RCC 7860 (cell line): ENCODE data around the gene SVEP1.
"Not testable (repeated sequence)": the region's sequence is repeated elsewhere in the genome, so short reads cannot be mapped to it uniquely, and the experiment has no call there.

ENCODE experiments used
- DNase-seq: peaks from one replicate; pipeline ENCODE4 v3.0.0-alpha.2; 2015; ENCODE audit warnings: low spot score
- FAIRE-seq: peaks from 2 replicates; lab custom pipeline; 2012; peaks lifted over from hg19 to GRCh38; lab: Jason Lieb, UNC

Gene SVEP1

DNA sequence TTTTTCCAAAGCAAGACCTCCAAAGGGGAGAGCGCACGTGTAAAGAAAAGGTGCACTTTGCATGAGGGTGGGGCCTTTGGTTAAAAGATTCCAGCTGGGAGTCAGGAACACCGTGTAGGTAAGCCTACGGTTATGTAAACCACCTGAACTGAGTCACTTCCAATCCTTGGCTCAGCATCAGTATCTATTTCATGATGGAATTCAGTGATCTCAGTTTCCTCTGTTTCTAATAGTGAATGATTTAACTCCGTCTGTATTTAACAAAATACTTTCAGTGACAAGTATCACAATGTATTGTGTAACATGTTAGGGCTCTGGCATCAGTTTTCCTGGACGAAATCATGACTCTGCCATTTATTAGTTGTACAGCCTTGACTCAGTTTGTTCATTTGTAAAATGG is 1.3 kb upstream of the SVEP1 start:
- FAIRE-seq: no peak

DNA sequence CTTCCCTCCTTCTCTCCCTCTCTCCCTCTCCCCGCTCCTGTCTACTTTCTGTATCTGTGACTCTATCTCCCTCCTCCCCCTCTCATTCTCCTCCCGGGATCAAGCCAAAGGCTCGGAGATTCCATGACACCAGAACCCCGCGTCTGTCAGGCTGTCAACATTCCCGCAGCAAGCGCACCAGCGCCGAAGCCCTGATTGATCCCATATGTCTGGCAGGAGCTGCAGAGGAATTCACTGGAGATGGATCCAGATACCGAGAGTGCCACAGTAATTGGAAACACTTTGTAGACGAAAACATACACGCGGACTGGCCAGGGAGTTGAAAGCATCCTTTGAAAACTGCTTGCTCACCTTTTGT is 300 bp upstream of the SVEP1 start:
- DNase-seq (no peak), FAIRE-seq (no peak)

More for the DNA sequence above, 1.3 kb upstream of the SVEP1 start:
- no peak for DNase-seq

DNA sequence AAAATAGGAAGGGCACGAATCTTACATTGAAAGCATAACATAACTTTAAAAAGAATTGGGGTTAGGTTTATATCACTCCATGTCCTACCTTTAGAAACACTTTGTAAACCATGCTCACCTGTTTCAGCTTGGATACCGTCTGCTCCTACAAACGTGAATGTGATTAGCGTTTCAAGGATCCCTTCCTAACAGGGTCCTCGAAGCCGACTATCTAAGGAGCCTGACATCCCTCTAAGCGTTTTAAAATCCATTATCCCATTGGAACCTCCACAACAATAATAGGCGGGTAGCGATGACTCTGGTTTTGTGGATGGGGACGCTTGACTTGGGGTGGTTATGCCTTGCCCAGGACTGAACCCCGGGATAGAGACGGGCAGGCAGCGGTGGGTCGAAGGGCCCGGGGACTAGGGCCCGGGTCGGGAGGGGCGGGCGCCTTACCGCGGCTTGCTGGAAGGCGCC is 937 bp downstream of the SVEP1 start:
- no peak for DNase-seq

DNA sequence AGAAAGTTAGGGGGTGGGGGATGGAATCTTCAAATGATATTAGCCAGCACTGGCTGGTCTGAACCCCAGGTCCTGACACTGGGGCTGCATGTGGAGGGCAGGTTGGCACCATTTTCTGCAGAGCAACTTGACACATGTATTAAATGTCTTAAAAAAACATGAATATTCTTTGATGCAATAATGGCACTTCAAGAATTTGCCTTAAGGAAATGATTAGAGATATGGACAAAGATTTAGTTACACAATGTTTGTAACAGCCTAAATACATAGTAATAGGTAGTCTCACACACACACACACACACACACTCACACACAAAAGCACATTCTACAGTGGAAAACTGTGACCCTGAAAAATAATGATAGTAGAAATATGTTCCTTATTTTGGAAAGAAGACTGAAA is 3.6 kb downstream of the SVEP1 start:
- DNase-seq (no peak), FAIRE-seq (no peak)

More for the DNA sequence above, 937 bp downstream of the SVEP1 start:
- no peak for FAIRE-seq

DNA sequence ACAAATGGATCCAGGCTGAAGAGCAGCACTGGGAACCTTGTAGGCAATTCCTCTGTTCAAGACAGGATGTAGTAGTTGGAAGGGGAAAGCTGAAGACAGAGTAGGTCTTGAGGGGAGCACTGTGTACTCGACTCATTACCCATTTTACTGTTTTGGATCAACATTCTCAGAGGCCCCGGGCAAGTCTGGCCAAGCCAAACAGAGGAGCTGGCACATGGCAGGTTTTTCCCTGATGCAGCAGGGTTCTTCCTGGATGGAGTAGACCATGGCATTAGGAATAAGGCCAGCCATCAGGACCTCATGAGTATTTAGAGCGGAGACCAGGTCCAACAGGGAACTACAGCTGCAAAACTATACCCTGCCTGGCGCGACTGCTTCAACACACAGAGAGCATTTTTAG is 4.4 kb downstream of the SVEP1 start:
- no peak for DNase-seq
- FAIRE-seq: no peak

DNA sequence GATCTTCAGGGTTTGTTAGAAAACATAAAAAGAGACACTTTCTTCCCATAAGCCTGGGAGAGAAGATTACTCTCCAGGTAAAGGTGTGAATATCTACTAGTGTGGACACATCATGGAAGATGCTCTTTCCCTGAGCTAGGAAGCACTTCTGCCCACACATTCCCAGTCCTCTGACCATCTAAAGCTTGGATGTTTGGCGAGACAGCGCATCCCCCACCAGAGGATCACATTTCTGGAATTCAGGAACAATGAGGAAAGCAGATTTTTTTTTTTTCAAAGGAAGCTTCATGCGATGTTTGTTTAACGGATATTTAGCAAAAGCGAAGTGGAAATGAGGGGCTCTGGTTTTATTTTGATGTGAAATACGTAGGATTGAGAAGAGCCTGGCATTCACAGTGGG is 6.2 kb downstream of the SVEP1 start:
- FAIRE-seq (no peak), DNase-seq (no peak)

DNA sequence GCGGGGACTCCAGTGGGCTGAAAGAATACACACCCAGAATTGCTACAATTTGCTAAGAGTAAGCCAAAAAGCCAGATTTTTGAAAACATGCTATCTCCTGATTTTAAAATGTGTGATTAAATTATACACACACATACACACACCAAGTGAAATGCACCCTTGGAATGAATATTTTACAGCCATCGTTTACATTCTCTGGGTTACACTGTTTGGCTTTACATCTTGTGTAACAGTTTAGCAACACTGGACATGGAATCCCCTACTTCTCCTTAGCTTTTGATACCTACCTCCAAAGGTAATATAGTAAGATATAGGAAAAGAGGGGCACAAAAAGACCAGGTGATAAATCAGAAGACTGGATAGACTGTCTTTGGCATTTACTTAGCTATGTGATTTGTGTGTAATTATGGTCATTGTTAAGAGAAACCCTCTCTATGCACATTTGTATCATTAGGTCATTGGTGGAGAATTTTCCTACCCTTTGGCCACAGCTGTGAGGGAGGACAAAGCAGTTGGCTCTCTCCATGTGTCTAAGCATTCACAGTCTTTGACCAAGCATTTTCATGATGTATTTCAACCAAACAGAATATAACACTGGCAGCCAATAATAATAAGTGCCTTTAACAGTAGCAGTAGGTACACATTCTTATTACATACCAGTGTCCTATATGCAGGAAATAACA is 7.6 kb downstream of the SVEP1 start:
- no peak for DNase-seq
- FAIRE-seq: no peak

DNA sequence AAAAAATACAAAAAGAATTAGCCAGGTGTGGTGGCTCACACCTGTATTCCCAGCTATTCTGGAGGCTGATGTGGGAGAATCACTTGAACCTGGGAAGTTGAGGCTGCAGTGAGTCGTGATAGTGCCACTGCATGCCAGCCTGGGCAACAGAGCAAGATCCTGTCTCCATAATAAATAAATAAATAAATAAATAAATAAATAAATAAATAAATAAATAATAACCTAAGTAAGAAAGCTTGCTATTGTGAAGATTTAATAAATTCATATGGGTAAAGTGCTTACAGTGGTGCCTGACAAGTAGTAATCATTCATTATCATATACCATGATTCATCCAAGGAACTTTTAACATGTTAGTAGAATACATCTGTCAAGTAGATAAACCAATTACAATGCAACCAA is 13.4 kb downstream of the SVEP1 start:
- DNase-seq (no peak), FAIRE-seq (no peak)

DNA sequence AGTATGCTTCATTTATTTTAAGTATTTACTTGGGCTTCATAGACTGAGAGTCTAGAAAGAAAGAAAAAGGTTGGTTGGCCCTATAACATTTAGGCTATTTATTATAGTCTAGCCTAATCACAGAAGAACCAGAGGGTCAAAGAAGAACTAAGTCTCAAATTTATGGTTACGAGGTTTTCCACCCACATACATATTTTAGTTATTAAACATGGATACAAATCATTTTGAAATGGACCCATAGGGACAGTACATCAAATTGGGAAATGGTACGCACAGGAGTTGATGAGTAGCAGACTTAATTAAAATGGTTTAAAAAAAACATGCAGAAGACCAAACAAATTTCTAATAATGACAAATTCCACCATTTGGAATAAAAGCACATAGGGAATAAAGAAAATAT is 17.7 kb downstream of the SVEP1 start:
- FAIRE-seq: no peak
- no peak for DNase-seq

DNA sequence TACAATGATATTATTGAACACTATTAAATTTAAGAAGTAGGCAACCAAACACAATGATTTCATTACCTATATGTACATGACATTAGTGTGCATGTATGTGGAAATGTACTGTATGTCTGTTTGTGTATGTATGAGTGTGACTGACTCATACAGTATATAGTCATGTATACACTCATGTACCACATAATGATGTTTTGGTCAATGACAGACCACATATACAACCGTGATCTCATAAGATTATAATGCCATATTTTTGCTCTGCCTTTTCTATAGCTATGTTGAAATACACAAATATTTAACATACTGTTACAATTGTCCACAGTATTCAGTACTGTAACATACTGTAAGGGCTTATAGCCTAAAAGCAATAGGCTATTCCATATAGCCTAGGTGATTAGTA is 19.7 kb downstream of the SVEP1 start:
- FAIRE-seq: no peak
- DNase-seq: no peak

DNA sequence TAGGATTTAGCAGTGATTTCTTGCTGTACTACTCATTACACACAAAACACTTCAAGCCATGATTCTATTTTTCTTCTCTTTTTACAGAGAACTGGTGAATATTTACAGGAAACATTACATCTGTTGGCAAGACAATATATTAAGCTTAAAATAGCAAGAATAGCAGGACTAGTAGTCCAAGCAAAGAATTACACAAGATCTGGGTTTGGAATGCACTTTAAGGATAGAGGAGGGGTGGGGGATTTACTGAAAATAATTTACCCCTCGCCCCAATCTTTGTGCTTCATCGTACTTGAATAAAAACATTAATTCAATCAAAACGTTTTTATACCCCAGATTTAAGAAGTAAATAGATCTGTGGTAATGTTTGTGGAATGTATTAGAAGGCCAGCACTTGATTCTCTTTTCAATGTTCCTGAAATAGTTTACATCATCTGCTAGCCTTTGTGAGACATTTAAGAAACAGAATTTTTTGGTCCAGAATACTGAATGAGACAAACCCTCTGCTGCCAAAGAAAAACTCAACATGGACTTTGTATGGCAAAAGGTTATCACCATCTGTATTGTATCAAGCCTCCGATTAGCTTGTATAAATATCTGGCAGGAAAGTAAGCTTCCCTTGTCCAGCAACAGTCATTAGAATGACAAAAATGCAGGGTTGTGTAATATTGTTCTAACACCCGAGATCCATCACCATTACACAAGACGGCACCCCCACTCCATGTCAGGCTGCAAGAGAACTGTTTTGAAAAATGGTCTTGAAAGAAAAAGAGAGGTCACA is 23.8 kb downstream of the SVEP1 start:
- DNase-seq (no peak), FAIRE-seq (no peak)

DNA sequence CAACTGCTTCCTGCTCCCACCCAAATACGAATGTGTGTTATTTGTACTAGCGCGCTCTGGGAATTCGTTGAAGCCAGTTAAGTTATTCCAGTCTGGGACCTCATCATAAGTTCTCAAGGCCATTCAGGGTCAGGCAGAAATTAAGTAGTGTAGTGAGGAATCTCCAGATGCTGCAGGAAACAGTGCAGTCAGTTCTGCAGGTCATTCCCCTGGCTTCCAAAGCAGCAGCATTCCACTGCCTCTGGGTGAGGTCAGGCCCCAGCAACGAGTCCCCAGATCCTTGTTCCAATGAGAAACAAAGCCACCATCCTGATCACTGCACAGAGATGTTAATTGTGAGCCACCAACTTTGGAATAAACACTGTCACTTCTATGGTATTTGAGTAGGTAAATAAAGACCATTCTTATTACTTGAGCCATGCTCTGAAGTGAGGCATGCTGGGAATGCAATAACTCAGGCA is 33.1 kb downstream of the SVEP1 start:
- no peak for DNase-seq
- FAIRE-seq: no peak

DNA sequence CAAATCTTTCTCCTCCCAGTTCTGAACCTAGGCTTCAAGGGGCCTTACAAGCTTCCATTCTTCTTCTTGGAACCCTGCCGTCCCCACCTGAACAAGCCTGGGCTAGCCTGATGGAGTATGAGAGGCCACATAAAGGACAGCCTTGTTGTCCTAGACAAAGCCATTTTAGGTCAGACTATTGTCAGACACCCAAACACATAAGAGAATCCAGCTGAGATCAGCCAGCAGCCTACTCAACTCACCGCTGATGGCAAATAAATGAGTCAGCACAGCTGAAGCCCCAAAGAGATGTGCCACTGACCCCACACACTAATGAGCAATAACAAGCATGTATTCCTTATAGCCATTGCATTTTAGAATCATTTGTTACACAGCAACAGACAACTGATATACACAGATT is 33.8 kb downstream of the SVEP1 start:
- DNase-seq: no peak
- FAIRE-seq: no peak

DNA sequence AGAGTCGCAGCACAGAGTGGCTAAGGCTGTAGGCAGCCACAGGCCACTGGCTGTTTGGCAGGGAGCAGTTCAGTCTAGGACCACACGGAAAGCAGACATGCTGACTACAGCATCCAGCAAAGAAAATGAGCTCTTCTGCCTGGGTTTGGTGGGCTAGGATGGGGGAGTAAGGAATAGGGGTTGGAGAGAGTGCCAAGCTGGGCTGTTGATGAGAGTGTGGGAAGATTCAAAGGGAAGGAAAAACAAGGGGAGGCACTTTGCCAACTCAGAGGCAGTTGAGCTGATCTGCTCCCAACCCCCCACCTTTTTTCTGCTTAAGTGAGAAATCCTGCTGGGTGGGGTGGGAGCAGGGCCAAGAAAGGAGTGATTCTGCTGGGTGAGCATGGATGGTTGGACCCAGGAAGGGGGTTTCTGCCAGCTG is 35.9 kb downstream of the SVEP1 start:
- DNase-seq: no peak
- no peak for FAIRE-seq

DNA sequence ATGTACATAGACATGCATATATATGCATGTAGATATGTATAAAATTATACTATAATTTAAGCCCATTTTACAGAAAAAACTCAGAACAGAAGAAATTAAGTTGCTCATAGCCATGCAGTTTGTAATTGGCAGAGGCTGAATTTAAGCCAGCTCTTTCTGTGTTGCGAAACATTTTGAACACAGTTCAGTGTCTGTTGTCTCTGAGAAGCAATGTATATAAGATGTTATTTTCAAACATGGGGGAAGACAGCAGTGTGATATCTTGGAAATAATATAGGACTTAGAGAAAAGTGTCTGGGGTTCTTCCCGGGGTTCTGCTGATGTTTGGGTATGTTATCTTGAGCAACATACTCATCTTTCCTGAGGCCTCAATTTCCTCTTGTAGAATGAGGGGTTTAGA is 37.6 kb downstream of the SVEP1 start:
- DNase-seq (no peak), FAIRE-seq (no peak)

DNA sequence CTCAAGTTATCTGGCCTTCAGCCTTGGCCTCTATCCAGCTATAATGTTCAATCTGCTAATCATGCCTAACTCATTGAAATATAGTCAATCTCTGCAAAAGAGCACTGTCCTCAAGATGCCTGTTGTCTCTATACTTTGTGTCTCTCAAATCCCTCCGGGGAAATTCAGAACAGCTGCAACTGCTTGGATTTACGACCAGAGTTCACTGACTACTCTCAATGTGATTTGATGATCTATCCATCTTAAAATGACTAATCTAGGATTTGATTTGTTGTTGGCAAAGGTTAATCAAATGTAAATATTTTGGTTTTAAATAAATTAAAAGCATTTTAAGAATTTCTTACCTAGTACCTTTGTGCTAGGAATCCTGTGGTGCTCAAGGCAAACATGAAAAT is 40.9 kb downstream of the SVEP1 start:
- no peak for DNase-seq
- no peak for FAIRE-seq

DNA sequence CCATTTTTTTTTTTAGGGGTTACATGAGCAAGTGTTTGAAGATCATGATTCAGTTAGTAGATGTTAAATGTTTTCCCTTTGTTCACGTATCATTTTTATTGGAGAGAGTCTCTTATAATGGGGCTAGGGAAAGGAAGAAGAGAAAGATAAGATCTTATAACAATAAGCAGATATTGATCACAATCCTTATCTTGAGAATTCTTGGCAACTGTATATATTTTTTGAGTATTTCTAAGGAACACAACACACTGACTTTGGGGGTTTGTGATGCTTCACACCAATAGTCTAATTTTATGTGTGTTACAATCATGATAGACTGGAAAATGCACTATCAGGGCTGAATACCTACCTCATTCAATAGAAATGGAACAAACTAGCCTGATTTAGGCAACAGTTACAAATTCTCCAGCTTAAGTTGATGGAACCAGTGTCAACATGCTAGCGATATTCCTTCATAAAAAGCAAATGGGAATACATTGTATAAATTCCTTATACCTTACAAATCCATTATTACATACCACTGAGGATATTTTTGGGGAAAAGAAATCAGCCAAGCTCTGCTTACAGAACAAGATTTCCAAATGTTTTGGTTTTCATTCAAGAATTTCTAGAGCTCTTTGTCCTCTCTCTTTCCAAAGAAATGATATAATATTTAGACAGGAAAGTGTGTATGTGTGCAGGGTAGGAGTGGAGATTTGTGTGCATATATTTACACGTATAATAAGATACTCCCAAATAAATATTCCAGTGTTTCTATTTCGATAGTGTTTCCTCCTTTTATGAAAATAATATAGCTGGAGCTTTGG is 41.5 kb downstream of the SVEP1 start:
- FAIRE-seq (no peak), DNase-seq (no peak)

DNA sequence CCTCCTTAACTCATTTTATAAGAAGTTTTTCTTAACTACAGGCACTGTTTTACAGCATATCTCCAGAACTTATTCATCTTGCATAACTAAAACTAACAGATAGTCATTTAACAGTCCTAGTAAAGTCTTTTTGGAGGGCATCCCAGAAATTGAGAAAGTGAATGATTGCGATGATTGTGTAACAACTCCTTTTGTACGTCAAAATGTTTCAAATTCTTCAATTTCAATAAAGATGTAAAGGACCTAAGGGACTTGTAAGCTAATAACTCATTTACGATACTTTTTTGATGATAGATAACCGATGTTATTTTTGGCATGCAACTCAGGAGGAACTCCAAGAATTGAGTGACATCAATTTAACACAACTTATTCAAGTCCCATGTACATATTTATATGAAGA is 42.7 kb downstream of the SVEP1 start:
- DNase-seq (no peak), FAIRE-seq (no peak)

DNA sequence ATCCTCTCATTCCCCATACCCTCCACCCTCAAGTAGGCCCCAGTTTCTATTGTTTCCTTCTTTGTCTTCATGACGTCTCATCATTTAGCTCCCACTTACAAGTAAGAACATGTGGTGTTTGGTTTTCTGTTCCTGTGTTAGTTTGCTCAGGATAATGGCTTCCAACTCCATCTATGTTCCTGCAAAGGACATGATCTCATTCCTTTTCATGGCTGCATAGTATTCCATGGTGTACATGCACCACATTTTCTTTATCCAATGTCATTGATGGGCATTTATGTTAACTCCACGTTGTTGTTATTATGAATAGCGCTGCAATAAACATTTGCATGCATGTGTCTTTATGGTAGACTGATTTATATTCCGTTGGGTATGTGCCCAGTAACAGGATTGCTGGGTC is 45.4 kb downstream of the SVEP1 start:
- FAIRE-seq, DNase-seq: not testable (repeated sequence)

DNA sequence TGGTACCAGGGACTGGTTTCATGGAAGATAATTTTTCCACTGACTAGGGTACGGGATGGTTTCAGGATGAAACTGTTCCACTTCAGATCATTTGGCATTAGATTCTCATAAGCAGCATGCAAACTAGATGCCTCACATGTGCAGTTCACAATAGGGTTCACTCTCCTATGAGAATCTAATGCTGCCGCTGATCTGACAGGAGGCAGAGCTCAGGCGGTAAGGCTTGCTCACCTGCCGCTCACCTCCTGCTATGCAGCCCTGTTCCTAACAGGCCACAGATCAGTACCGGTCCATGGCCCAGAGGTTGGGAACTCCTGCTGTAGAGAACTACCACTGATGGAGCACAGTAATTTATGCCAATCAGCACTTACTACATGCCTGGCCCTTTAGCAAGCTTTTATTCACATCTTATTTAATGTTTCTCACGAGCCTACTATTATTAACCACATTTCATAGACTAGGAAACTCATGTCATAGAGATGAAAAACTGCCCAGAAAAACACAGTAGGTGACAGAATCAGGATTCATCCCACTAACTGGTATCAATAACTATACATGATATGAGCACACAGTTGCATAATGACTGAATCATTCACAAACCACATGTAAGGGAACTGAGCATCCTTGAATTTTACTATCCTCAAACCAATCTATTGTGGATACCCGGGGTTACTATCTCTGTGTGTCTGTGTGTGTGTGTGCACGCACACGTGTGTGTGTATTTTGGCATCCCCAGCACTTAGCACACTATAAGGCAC is 46.5 kb downstream of the SVEP1 start:
- DNase-seq (no peak), FAIRE-seq (no peak)

DNA sequence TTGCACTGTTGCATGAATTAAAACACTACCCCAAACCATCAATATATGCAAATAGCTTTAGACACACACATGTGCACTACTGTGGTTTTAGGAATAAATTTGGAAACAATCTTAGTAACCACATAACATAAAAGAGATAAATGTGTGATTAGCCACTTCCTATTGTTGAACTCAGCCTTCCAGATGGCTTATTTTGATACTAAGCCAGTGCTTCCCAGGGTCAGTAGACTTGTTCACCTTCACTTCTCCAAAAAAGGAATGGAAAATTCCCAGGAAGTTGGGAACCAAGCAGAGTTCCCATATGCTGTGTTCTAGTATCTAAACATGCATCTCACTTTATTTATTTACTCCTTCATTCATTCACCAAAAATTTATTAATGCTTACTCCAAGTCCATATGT is 47.8 kb downstream of the SVEP1 start:
- DNase-seq (no peak), FAIRE-seq (no peak)
